Spleen (tissue), 7 donors: ENCODE measurements around the gene RAD51D.

Experiments used
- CTCF ChIP-seq, 11 experiments: fragments of 200-600 bp in 7 of 11; fragments of 450-650 bp in 4 of 11; sonication (generic) in 4 of 11; IDR thresholded peaks in 8 of 11; conservative IDR thresholded peaks in 3 of 11; 1 replicate in 7 of 11; 2 replicates in 4 of 11; pipeline versions ENCODE4 v1.4.0 to v1.8.0; 2016 to 2021; ENCODE audit warnings: antibody characterized with exemption in 11 of 11, inconsistent platforms in 4 of 11, mild to moderate bottlenecking in 1 of 11
- POLR2A ChIP-seq, 3 donors: fragments of 450-650 bp; IDR thresholded peaks; one replicate each; pipeline ENCODE4 v1.5.1; 2017; ENCODE audit warnings: antibody characterized with exemption in 3 of 3, mild to moderate bottlenecking in 1 of 3
- POLR2AphosphoS5 ChIP-seq, 3 donors: sonication (generic); formaldehyde crosslinking; IDR thresholded peaks; one replicate each; pipeline ENCODE4 v1.5.1; 2017; ENCODE audit warnings: antibody characterized with exemption in 3 of 3
- donor health status: DM: no; HTN: no; CAD: no; lungs with moderate emphysema.
- donor health status: DM: no; HTN: no; CAD: no.
- donor health status: DM: no; HTN: no; CAD: no.

GRCh38 chr17:35053204-35053603 lies 66.5 kb downstream of the RAD51D start:
- TF ChIP-seq POLR2A (IDR thresholded peaks at IDR 0.05) (no peak), CTCF (IDR thresholded peaks at IDR 0.05 in 8 of 11, conservative IDR thresholded peaks at IDR 0.05 in 3 of 11) (no peak), POLR2AphosphoS5 (IDR thresholded peaks at IDR 0.05) (no peak)
